ENCODE results near the gene EIF2AK3. TPM values are rescaled to one million over a fixed set of nuclear protein-coding genes. Genes with fewer than 3 reads are reported as not detected.

The EIF2AK3 gene
- total and polyA plus RNA-seq, 10 of the 15 experiments (the other 5 are each of a cell fraction or from before 2014, with no cell fraction given), result 5.0 to 44.7 (median 22.4) TPM

GRCh38 chr2:88627856-88628570 lies 749 bp upstream of the EIF2AK3 start:
- Histone ChIP-seq H3K9ac (ENCODE audit: control insufficient read depth, insufficient read depth, low read length) (peak overlapping the region; percentile 75), H3K27ac (ENCODE audit: control insufficient read depth, insufficient read depth) (peak overlapping the region; percentile 77), H3K36me3 (ENCODE audit: control insufficient read depth in 2 of 2, insufficient read depth in 2 of 2, low read length in 1 of 2) (peaks cover 0 to 4% of the 10 kb centered on the region in 2 experiments; a peak in 1 of 4 replicates), H3K4me2 (ENCODE audit: control insufficient read depth, insufficient read depth) (peak overlapping the region; percentile 56), H3K4me3 (peak overlapping the region; percentile 62), H3K9me3 (replicated peaks; ENCODE audit: control insufficient read depth, insufficient read depth, low read length) (no peaks in the 10 kb centered on the region), H4K20me1 (ENCODE audit: control insufficient read depth, insufficient read depth) (no peaks in the 10 kb centered on the region; the same call in 1 of the 2 replicates), H3K27me3 (replicated peaks in 1 of 2; ENCODE audit: control insufficient read depth in 2 of 2, insufficient read depth in 2 of 2, low read length in 1 of 2) (no peaks in the 10 kb centered on the region), H3K4me1 (ENCODE audit: control insufficient read depth, insufficient read depth, low read length) (peaks cover 4% of the 10 kb centered on the region; the same call in 1 of the 2 replicates), H2AFZ (ENCODE audit: control insufficient read depth, low read depth, low read length) (peak overlapping the region; percentile 50), H3K79me2 (ENCODE audit: control insufficient read depth, insufficient read depth, low read length) (peaks cover 44% of the 10 kb centered on the region)
- TSS peak; percentile 94 for BruUV-seq (replicated peaks)
- DNase-seq (ENCODE audit: low read depth, low spot score), result no peak
- ChIA-PET CTCF (interaction anchor here (0.5 to 2.8 kb wide), 5 partner anchors 19 to 436 kb away, joined by 3 to 27 read pairs (median 4); no protein-coding TSS in a partner anchor), RAD21 (ENCODE audit: unreplicated experiment) (interaction anchor here (1.0 to 3.9 kb wide), 10 partner anchors 10 to 41 kb away, joined by 3 to 45 read pairs (median 8); no protein-coding TSS in a partner anchor), SMC1A (ENCODE audit: uncharacterized antibody, unreplicated experiment) (interaction anchor here (0.6 to 3.6 kb wide), 19 partner anchors 8 to 56 kb away, joined by 3 to 27 read pairs (median 3); no protein-coding TSS in a partner anchor), POLR2A (interaction anchor here (0.7 to 4.6 kb wide), 12 partner anchors 9 to 66 kb away, joined by 3 to 73 read pairs (median 6); partner anchors contain the start of gene RPIA)
- intact Hi-C loops (cut with micrococcal nuclease; ENCODE audit: unreplicated experiment) (loop anchor here (1.0 to 5.0 kb wide), 5 partner anchors 21 to 64 kb away; partner anchors contain the start of gene RPIA), in situ Hi-C loops (cut with MboI) (no loop called here)
- no peak for FAIRE-seq
- under 1% methylated on average over 21 of the region's 21 CpGs for WGBS (ENCODE audit: insufficient coverage, insufficient replicate concordance, low lambda C conversion rate, missing lambda C conversion rate)
- peak; percentile 58 for ATAC-seq
- TF ChIP-seq TARDBP (IDR thresholded peaks at IDR 0.05; ENCODE audit: borderline replicate concordance) (no peak), CBFB (IDR thresholded peaks at IDR 0.05; ENCODE audit: low read depth) (peak; percentile 57; the same call in 1 of the 2 replicates), NR2F1 (conservative IDR thresholded peaks at IDR 0.05) (peak; percentile 96), ZNF24 (IDR thresholded peaks at IDR 0.05) (no peak), SUPT20H (IDR thresholded peaks at IDR 0.05; ENCODE audit: borderline replicate concordance, control insufficient read depth, low read depth, low read length) (no peak), LARP7 (IDR thresholded peaks at IDR 0.05) (peak; percentile 71; the same call in 1 of the 2 replicates), KLF5 (IDR thresholded peaks at IDR 0.05; ENCODE audit: partially characterized antibody) (peak; percentile 84), IRF4 (IDR thresholded peaks at IDR 0.05; ENCODE audit: low read depth, low read length) (peak; percentile 51; the same call in 1 of the 2 replicates), MEF2B (IDR thresholded peaks at IDR 0.05; ENCODE audit: partially characterized antibody, poor library complexity, severe bottlenecking) (peak; percentile 31), RUNX3 (IDR thresholded peaks at IDR 0.05; ENCODE audit: low read length) (peak; percentile 3; the same call in 1 of the 2 replicates), ASH2L (IDR thresholded peaks at IDR 0.05; ENCODE audit: borderline replicate concordance, low read depth) (no peak), TCF7 (IDR thresholded peaks at IDR 0.05; ENCODE audit: borderline replicate concordance) (no peak), ZNF384 (IDR thresholded peaks at IDR 0.05; ENCODE audit: borderline replicate concordance, low read depth, low read length) (no peak), NBN (IDR thresholded peaks at IDR 0.05) (peak; percentile 97), ETV6 (conservative IDR thresholded peaks at IDR 0.05 in 1 of 2, IDR thresholded peaks at IDR 0.05 in 1 of 2; ENCODE audit: borderline replicate concordance in 1 of 2, low read depth in 1 of 2) (no peak), CREB1 (IDR thresholded peaks at IDR 0.05; ENCODE audit: low read depth) (peak; percentile 93)
- TF ChIP-seq, protein P1, sequence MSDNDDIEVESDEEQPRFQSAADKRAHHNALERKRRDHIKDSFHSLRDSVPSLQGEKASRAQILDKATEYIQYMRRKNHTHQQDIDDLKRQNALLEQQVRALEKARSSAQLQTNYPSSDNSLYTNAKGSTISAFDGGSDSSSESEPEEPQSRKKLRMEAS (IDR thresholded peaks at IDR 0.05; ENCODE audit: low read depth, low read length), result peak; percentile 49; the same call in 1 of the 2 replicates
- TF ChIP-seq, protein P2, sequence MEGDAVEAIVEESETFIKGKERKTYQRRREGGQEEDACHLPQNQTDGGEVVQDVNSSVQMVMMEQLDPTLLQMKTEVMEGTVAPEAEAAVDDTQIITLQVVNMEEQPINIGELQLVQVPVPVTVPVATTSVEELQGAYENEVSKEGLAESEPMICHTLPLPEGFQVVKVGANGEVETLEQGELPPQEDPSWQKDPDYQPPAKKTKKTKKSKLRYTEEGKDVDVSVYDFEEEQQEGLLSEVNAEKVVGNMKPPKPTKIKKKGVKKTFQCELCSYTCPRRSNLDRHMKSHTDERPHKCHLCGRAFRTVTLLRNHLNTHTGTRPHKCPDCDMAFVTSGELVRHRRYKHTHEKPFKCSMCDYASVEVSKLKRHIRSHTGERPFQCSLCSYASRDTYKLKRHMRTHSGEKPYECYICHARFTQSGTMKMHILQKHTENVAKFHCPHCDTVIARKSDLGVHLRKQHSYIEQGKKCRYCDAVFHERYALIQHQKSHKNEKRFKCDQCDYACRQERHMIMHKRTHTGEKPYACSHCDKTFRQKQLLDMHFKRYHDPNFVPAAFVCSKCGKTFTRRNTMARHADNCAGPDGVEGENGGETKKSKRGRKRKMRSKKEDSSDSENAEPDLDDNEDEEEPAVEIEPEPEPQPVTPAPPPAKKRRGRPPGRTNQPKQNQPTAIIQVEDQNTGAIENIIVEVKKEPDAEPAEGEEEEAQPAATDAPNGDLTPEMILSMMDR (IDR thresholded peaks at IDR 0.05 in 2 of 3, conservative IDR thresholded peaks at IDR 0.05 in 1 of 3; ENCODE audit: control insufficient read depth in 2 of 3, extremely low read depth in 1 of 3, insufficient read depth in 1 of 3, low read depth in 3 of 3, low read length in 3 of 3), result no peak
